AG04449 (cell line): ENCODE data around the gene CTPS2.

Source experiments
- CTCF ChIA-PET: fragments of 350-600 bp; formaldehyde crosslinking; extraction: SDS; loops from one replicate; lab custom pipeline; 2021; ENCODE audit warnings: antibody characterized with exemption; lab: Yijun Ruan, JAX
- POLR2A ChIA-PET: fragments of 400-600, 350-600 bp; formaldehyde crosslinking; extraction: SDS; loops from one replicate; lab custom pipeline; 2020; ENCODE audit warnings: antibody characterized with exemption, inconsistent platforms; lab: Yijun Ruan, JAX
- DNase-seq: peaks from one replicate; pipeline ENCODE4 v3.0.0-alpha.2; 2010; ENCODE audit warnings: low read depth, low spot score
- H3K4me3 ChIP-seq: 2 replicates; pipeline ENCODE4 v1.5.1; 2011; ENCODE audit warnings: low read depth, mild to moderate bottlenecking, control low read depth, low read length
- TF ChIP-seq, protein P1 (sequence below): IDR thresholded peaks from one replicate; pipeline ENCODE4 v1.5.1; 2011; ENCODE audit warnings: mild to moderate bottlenecking, moderate library complexity, low read length, control low read depth, inconsistent platforms; ENCODE audit not compliant: insufficient read depth; ENCODE audit errors: missing control alignments

The CTPS2 gene

DNA sequence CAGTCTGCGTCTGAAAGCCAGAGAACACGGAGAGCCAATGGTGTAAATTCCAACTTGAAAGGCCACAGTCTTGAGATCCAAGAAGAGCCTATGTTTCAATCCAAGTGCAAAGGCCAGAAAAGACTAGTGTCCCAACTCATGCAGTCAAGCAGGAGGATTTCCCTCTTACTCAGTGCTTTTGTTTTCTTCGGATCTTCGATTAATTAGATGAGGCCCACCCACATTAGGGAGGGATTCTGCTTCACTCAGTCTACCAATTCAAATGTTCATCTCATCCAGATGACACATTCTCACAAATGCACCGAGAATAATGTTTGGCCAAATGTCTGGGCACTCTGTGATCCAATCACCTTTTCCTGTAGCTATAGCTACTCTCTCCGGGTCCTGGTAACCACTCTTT is 154.0 kb downstream of the CTPS2 start:
- TF ChIP-seq, protein P1, sequence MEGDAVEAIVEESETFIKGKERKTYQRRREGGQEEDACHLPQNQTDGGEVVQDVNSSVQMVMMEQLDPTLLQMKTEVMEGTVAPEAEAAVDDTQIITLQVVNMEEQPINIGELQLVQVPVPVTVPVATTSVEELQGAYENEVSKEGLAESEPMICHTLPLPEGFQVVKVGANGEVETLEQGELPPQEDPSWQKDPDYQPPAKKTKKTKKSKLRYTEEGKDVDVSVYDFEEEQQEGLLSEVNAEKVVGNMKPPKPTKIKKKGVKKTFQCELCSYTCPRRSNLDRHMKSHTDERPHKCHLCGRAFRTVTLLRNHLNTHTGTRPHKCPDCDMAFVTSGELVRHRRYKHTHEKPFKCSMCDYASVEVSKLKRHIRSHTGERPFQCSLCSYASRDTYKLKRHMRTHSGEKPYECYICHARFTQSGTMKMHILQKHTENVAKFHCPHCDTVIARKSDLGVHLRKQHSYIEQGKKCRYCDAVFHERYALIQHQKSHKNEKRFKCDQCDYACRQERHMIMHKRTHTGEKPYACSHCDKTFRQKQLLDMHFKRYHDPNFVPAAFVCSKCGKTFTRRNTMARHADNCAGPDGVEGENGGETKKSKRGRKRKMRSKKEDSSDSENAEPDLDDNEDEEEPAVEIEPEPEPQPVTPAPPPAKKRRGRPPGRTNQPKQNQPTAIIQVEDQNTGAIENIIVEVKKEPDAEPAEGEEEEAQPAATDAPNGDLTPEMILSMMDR: no peak
- no peak overlapping the region for H3K4me3 ChIP-seq
- ChIA-PET POLR2A (no interaction called here), CTCF (no interaction called here)
- DNase-seq: no peak

DNA sequence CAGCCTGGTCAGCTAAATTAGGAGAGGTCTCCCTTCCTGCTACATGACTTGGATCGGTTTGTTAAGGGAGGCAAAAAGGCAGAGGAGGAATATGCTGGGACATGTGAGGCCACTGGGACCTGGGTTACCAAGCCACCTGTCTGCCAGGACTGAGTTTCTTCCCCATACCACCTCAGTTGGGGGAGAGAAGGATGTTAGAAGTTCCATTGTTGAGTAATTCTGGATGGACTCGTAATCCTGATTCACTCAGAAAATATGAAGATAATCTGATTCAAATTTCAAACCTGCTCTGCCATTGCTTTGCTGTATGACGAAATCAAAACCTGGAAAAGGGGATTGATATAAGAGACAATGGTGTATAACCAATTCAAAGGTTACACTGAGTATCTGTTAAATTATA is 159.9 kb downstream of the CTPS2 start:
- TF ChIP-seq, protein P1: no peak
- no peak overlapping the region for H3K4me3 ChIP-seq
- ChIA-PET POLR2A (no interaction called here), CTCF (no interaction called here)
- DNase-seq: no peak

DNA sequence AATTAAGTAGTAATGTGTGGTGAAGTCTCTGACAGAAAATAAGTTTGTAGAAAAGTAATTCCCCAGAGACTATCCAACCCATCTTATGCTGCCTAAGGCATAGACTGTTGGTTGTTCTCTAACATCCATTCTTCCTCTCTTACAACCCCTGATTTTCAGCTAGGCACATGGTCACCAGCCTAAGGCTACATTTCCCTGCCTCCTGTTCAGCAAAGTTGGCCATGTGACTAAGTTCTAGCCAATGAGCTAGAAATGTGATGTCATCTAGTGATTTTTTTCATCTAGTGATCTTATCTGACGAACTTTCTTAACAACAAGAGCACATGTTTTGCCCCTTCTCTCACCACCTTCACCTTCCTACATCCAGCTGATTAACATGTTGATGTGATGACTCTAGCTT is 164.8 kb downstream of the CTPS2 start:
- POLR2A ChIA-PET: no interaction called here
- TF ChIP-seq, protein P1: no peak
- no peak overlapping the region for H3K4me3 ChIP-seq
- no peak for DNase-seq
- CTCF ChIA-PET: no interaction called here

DNA sequence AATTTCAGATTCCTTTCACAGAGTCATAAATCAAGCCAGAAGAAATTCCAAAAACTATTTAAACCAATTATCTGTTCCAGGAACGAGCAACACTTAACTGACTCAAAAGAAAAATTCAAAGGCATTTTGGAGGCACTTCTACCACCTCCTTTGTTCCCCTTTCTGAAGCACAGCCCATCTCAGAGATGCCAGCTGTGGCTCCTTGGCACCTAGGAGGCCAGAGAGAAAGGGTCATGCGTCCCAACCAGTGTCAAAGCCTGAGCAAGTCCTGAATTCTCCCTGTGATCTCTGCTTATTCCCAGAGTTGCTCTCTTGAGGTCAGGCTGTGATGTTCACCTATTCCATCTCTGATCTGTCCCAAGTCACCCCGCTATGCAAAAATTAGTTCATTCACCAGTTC is 167.5 kb downstream of the CTPS2 start:
- POLR2A ChIA-PET: no interaction called here

More for the DNA sequence above, 167.5 kb downstream of the CTPS2 start:
- no peak overlapping the region for H3K4me3 ChIP-seq
- TF ChIP-seq, protein P1: no peak
- DNase-seq: no peak
- CTCF ChIA-PET: no interaction called here
